Measurements from ENCODE around the gene FAM200B. TPM values are rescaled to one million over a fixed set of nuclear protein-coding genes. Genes with fewer than 3 reads are reported as not detected.

FAM200B gene
- total RNA-seq = 10 to 100 TPM; 21.7 to 25.9 TPM

GRCh38 chr4:15681372-15682241 lies at the start of gene FAM200B:
FAM200B (plus strand) TSS chr4:15681827; CDS start chr4:15686978, 5,151 bp downstream.

DNA sequence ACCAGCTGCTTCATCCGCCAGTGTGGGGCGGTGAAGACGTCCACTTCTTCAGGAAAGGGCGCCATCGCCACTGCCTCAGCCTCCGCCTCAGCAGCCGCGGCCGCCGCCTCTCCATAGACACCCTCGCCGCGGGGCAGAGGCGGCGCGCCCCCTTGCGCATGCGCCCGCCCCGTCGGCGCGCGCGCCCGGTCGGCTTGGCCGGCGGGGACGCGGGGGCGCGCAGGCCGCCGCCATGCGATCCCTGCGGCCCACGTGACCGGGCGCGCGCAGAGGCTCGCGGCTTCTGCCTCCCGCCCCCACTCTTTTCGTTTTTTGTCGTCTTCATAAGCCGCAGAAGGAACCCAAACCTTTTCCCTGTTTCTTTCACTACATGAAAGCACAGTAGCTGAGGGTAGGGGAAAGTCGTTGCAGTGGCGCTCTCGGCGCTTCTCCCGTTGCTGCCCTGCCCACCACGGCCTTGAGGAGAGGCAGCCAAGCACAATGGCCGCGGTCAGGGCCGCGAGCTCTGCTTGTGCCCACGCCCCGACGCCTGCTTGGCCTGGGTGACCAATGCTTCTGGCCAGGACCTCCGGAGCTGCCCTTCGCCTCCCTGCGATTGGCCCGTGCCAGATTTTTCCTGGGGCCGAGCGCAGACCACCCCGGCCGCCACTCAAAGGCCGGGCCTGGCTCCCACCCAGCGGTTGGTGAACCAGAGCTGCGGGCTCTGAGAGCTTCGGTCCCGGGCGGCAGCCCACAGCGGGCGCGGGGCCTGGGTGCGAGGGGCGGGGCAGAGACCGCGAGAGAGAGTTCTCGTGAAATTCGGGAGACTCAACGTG lies 26.2 kb upstream of the FAM200B start, which contains the start of gene FBXL5:
FBXL5 (minus strand) TSS at position 135 of the 815 bp plus-strand sequence; CDS start at position 65, 70 bp downstream.

GRCh38 chr4:15702941-15703403 lies 21.3 kb downstream of the FAM200B start, which contains the start of gene BST1:
BST1 (plus strand) TSS chr4:15703065; CDS start chr4:15703145, 80 bp downstream.

Other genes with a start within 250 kb of the FAM200B start
- gene CC2D2A, start 211.9 kb upstream of the FAM200B start, total RNA-seq = not detected
- gene FBXL5, start 26.5 kb upstream of the FAM200B start, total RNA-seq = 10 to 100 TPM; 37.6 to 40.8 TPM
- under 1 TPM; 0.33 to 0.51 TPM for gene BST1, start 21.2 kb downstream of the FAM200B start, total RNA-seq
- 100 to 1,000 TPM; 113 to 121 TPM for gene CD38, start 96.5 kb downstream of the FAM200B start, total RNA-seq